HL-60 (cell line): ENCODE data around the gene GPR78.

Source experiments
- DNase-seq, 2 experiments: peaks; one replicate each; pipeline ENCODE4 v3.0.0-alpha.2; 2010 to 2020; ENCODE audit warnings: low read depth in 1 of 2, low spot score in 1 of 2
- H3K27ac ChIP-seq: fragments of 250-450 bp; sonication (Bioruptor Pico); replicated peaks from 2 replicates; pipeline ENCODE4 v1.5.1; 2020; ENCODE audit warnings: mild to moderate bottlenecking, moderate library complexity
- H3K27me3 ChIP-seq: fragments of 250-450 bp; sonication (Bioruptor Pico); 2 replicates; pipeline ENCODE4 v1.5.1; 2021; ENCODE audit warnings: mild to moderate bottlenecking, moderate library complexity; ENCODE audit not compliant: insufficient read depth, poor library complexity, severe bottlenecking
- H3K4me3 ChIP-seq: replicated peaks from 2 replicates; pipeline ENCODE4 v1.5.1; 2011; ENCODE audit warnings: mild to moderate bottlenecking, control low read depth, low read length; ENCODE audit not compliant: insufficient read depth
- GABPA ChIP-seq: IDR thresholded peaks from 2 replicates; pipeline ENCODE4 v1.6.1; 2012; ENCODE audit warnings: low read depth
- POLR2AphosphoS5 ChIP-seq: IDR thresholded peaks from 2 replicates; pipeline ENCODE4 v1.6.1; 2012; ENCODE audit warnings: low read depth
- SPI1 ChIP-seq: IDR thresholded peaks from 2 replicates; pipeline ENCODE4 v1.6.1; 2012; ENCODE audit warnings: low read depth, mild to moderate bottlenecking, borderline replicate concordance
- TF ChIP-seq, protein P1 (sequence below): IDR thresholded peaks from 2 replicates; pipeline ENCODE4 v1.6.1; 2012; ENCODE audit warnings: low read depth; ENCODE audit not compliant: insufficient replicate concordance
- TF ChIP-seq, protein P2 (sequence below): IDR thresholded peaks from one replicate; pipeline ENCODE4 v1.5.1; 2011; ENCODE audit warnings: low read length, control low read depth, inconsistent platforms; ENCODE audit not compliant: insufficient read depth

Gene GPR78

DNA sequence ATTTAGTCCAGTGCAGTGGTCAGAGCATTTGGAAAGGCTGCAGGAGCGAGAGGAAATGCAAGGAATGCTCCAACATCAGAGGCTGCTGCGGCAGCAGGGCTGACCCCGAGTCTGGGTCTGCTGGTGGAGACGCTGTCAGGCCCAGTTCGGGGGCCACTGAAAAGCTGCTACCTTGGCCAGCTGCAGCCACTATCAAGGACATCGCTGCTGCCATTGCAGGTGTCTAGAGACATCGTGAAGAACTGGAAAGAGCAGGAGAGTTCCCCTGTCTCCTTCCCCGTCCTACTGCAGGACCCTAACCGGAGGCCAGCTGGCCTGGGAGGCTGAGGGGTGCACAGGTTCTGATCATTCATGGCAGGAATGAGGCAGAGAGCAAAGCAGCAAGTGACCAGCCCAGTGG lies 29.5 kb upstream of the GPR78 start:
- H3K27ac ChIP-seq: no peak overlapping the region

DNA sequence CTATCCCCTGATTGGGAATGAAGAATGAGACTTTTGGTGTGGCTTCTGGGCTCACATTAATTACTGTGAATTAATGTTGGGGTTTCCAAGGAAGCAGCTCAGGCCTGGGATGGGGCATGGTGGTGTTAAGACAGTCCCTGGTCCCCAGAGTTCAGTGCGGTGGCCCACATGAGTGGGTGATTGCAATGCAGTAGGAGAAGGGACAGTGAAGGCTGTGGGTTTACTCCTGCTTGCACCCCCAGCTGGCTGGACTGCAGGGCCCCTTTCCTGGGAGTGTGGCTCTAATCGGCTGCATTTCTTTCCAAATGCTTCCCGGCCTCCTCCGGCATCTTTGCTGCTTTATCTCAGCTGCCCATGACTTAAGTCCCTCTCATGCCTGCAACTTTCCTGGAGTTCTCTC lies 28.2 kb upstream of the GPR78 start:
- TF ChIP-seq SPI1: no peak
- TF ChIP-seq POLR2AphosphoS5: no peak
- no peak overlapping the region for H3K4me3 ChIP-seq
- H3K27me3 ChIP-seq: no peaks in the 10 kb centered on the region
- H3K27ac ChIP-seq: no peak overlapping the region
- DNase-seq: no peak

More for the DNA sequence above, 29.5 kb upstream of the GPR78 start:
- no peak for DNase-seq
- TF ChIP-seq, protein P1, sequence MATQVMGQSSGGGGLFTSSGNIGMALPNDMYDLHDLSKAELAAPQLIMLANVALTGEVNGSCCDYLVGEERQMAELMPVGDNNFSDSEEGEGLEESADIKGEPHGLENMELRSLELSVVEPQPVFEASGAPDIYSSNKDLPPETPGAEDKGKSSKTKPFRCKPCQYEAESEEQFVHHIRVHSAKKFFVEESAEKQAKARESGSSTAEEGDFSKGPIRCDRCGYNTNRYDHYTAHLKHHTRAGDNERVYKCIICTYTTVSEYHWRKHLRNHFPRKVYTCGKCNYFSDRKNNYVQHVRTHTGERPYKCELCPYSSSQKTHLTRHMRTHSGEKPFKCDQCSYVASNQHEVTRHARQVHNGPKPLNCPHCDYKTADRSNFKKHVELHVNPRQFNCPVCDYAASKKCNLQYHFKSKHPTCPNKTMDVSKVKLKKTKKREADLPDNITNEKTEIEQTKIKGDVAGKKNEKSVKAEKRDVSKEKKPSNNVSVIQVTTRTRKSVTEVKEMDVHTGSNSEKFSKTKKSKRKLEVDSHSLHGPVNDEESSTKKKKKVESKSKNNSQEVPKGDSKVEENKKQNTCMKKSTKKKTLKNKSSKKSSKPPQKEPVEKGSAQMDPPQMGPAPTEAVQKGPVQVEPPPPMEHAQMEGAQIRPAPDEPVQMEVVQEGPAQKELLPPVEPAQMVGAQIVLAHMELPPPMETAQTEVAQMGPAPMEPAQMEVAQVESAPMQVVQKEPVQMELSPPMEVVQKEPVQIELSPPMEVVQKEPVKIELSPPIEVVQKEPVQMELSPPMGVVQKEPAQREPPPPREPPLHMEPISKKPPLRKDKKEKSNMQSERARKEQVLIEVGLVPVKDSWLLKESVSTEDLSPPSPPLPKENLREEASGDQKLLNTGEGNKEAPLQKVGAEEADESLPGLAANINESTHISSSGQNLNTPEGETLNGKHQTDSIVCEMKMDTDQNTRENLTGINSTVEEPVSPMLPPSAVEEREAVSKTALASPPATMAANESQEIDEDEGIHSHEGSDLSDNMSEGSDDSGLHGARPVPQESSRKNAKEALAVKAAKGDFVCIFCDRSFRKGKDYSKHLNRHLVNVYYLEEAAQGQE: no peak
- TF ChIP-seq SPI1 (no peak), GABPA (no peak), POLR2AphosphoS5 (no peak)
- TF ChIP-seq, protein P2, sequence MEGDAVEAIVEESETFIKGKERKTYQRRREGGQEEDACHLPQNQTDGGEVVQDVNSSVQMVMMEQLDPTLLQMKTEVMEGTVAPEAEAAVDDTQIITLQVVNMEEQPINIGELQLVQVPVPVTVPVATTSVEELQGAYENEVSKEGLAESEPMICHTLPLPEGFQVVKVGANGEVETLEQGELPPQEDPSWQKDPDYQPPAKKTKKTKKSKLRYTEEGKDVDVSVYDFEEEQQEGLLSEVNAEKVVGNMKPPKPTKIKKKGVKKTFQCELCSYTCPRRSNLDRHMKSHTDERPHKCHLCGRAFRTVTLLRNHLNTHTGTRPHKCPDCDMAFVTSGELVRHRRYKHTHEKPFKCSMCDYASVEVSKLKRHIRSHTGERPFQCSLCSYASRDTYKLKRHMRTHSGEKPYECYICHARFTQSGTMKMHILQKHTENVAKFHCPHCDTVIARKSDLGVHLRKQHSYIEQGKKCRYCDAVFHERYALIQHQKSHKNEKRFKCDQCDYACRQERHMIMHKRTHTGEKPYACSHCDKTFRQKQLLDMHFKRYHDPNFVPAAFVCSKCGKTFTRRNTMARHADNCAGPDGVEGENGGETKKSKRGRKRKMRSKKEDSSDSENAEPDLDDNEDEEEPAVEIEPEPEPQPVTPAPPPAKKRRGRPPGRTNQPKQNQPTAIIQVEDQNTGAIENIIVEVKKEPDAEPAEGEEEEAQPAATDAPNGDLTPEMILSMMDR: no peak
- H3K27me3 ChIP-seq: no peaks in the 10 kb centered on the region
- H3K4me3 ChIP-seq: no peak overlapping the region

DNA sequence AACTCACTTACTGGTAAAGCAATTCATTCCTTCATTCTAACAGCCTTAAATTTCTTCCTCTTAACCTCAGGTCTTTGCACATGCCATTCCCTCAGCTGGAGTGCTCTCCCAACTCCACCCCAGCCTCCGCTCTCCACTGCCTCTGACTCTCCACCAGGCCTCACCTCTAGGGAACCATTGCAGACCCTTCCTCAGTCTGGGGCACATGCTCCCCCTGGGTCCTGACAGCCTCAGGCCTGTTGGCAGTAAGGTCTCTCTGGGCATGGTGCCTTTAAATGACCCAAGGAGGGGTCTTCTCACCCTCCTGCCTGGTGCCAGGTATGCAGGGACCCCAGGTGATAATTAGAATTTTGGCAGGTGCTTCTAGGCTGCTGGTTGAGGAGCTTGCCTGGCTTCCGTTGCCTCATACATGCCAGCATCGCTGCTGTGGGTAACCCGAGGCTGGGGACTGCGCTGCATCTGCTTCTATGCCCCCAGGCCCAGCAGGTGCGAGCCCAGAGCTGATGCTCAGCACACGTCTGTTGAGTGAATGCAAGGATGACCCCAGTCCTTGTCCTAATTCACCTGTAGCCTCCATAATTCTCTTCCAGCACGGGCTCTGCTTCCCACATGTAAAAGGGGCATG lies 27.5 kb upstream of the GPR78 start:
- TF ChIP-seq POLR2AphosphoS5: no peak
- no peak for TF ChIP-seq GABPA
- TF ChIP-seq SPI1: no peak
- Histone ChIP-seq H3K27me3 (no peaks in the 10 kb centered on the region), H3K27ac (no peak overlapping the region), H3K4me3 (no peak overlapping the region)
- DNase-seq: no peak

DNA sequence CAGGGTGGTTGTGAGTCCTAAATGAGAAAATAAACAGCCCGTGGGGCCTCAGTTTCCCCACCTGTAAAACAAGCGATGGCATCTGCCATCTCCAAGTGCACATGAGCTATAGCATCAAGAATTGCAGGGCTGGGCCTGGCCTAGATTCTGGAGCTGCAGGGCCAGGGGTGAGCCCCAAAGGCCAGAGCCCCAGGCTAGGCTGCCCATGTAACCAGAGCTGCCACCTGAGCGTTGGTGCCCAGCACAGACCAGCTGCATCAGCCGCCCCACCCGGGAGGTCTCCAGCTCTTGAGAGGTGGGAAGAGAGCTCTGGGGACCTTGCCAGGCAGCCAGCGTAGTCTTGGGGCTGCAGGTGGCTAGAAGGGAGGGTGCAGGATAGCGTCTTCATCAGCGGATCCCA lies 27.0 kb upstream of the GPR78 start:
- Histone ChIP-seq H3K4me3 (no peak overlapping the region), H3K27me3 (no peaks in the 10 kb centered on the region), H3K27ac (no peak overlapping the region)
- TF ChIP-seq, protein P2: no peak
- TF ChIP-seq SPI1 (no peak), POLR2AphosphoS5 (no peak), GABPA (no peak)
- TF ChIP-seq, protein P1: no peak
- no peak for DNase-seq

DNA sequence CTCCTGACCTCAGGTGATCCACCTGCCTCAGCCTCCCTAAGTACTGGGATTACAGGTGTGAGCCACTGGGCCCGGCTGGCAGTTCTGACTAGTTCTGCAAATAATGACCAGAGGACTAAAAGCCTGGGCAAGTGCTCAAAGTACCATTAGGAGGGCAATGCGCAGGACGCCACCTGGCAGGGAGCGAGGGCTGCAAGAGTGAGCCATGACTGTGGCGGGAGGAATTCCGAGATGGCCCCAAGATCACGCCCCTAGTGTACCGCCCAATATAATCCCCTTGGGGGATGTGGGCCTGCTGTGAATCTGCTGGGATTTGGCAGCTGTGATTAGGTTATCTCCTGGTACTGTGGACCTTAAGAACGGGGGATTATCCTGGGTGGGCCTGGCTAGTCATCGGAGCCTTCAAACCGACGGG lies 26.2 kb upstream of the GPR78 start:
- TF ChIP-seq SPI1 (no peak), GABPA (no peak), POLR2AphosphoS5 (no peak)
- TF ChIP-seq, protein P2: no peak
- TF ChIP-seq, protein P1: no peak
- H3K27me3 ChIP-seq: no peaks in the 10 kb centered on the region
- H3K4me3 ChIP-seq: no peak overlapping the region
- H3K27ac ChIP-seq: no peak overlapping the region
- no peak for DNase-seq
